Effector memory CD4-positive, alpha-beta T cell (primary cell): ENCODE measurements around the gene ZCCHC12.

Experiments
- DNase-seq, 3 donors: peaks; one replicate each; pipeline ENCODE4 v3.0.0-alpha.2; 2020
- H3K27ac ChIP-seq: 2 replicates; pipeline ENCODE4 v1.7.0; 2013; ENCODE audit warnings: mild to moderate bottlenecking, low read length, moderate library complexity; ENCODE audit not compliant: insufficient read depth, poor library complexity, severe bottlenecking
- H3K27me3 ChIP-seq: replicated peaks from 2 replicates; pipeline ENCODE4 v1.7.0; 2013; ENCODE audit warnings: mild to moderate bottlenecking, low read length; ENCODE audit not compliant: insufficient read depth, control insufficient read depth, poor library complexity, severe bottlenecking
- H3K36me3 ChIP-seq: 2 replicates; pipeline ENCODE4 v1.7.0; 2013; ENCODE audit warnings: mild to moderate bottlenecking, low read length, moderate library complexity; ENCODE audit not compliant: control insufficient read depth, insufficient read depth
- H3K4me1 ChIP-seq: 2 replicates; pipeline ENCODE4 v1.7.0; 2013; ENCODE audit warnings: low read length, mild to moderate bottlenecking; ENCODE audit not compliant: control insufficient read depth, insufficient read depth, poor library complexity, severe bottlenecking
- H3K4me3 ChIP-seq: 2 replicates; pipeline ENCODE4 v1.7.0; 2013; ENCODE audit warnings: low read length, low read depth, mild to moderate bottlenecking; ENCODE audit not compliant: insufficient read depth, poor library complexity, severe bottlenecking
- H3K9me3 ChIP-seq: 2 replicates; pipeline ENCODE4 v1.7.0; 2013; ENCODE audit warnings: mild to moderate bottlenecking, low read length, moderate library complexity; ENCODE audit not compliant: control insufficient read depth

Gene ZCCHC12

GRCh38 chrX:118865231-118865630 is 41.6 kb downstream of the ZCCHC12 start:
- Histone ChIP-seq H3K4me1 (no peaks in the 10 kb centered on the region), H3K27me3 (no peaks in the 10 kb centered on the region), H3K4me3 (no peak overlapping the region), H3K36me3 (no peaks in the 10 kb centered on the region), H3K9me3 (no peaks in the 10 kb centered on the region), H3K27ac (no peak overlapping the region)
- DNase-seq: no peak

- Histone ChIP-seq H3K27ac (no peak overlapping the region), H3K4me3 (no peak overlapping the region), H3K4me1 (no peaks in the 10 kb centered on the region), H3K27me3 (no peaks in the 10 kb centered on the region), H3K9me3 (no peaks in the 10 kb centered on the region), H3K36me3 (no peaks in the 10 kb centered on the region)
- DNase-seq: no peak
Observed at GRCh38 chrX:118867251-118867650, 43.6 kb downstream of the ZCCHC12 start.

- Histone ChIP-seq H3K27ac (no peak overlapping the region), H3K9me3 (no peaks in the 10 kb centered on the region), H3K4me1 (no peaks in the 10 kb centered on the region), H3K27me3 (no peaks in the 10 kb centered on the region), H3K36me3 (no peaks in the 10 kb centered on the region), H3K4me3 (no peak overlapping the region)
- DNase-seq: no peak
Observed at GRCh38 chrX:118872102-118872566, 48.5 kb downstream of the ZCCHC12 start.
